OCI-LY1 (cell line): ENCODE measurements around the gene P2RY13.

Source experiments
- H2AFZ ChIP-seq: fragments of 200-600 bp; sonication (generic), shearing (Covaris generic); 2 replicates; pipeline ENCODE4 v1.6.0; 2014; ENCODE audit warnings: antibody characterized with exemption, mild to moderate bottlenecking, low read length
- H3F3A ChIP-seq: fragments of 200-600 bp; sonication (generic), shearing (Covaris generic); 2 replicates; pipeline ENCODE4 v1.6.0; 2014; ENCODE audit warnings: mild to moderate bottlenecking, antibody characterized with exemption, low read length, moderate library complexity; ENCODE audit not compliant: insufficient read depth
- H3K27ac ChIP-seq: fragments of 200-600 bp; sonication (generic); 2 replicates; pipeline ENCODE4 v1.5.1; 2014; ENCODE audit warnings: low read length, mixed run types, mild to moderate bottlenecking, low read depth; ENCODE audit not compliant: poor library complexity, severe bottlenecking
- H3K27me3 ChIP-seq: fragments of 200-600 bp; sonication (generic); 2 replicates; pipeline ENCODE4 v1.6.0; 2014; ENCODE audit warnings: antibody characterized with exemption, mild to moderate bottlenecking, low read length, moderate library complexity; ENCODE audit not compliant: insufficient read depth
- H3K36me3 ChIP-seq: fragments of 200-600 bp; sonication (generic); 2 replicates; pipeline ENCODE4 v1.6.1; 2014; ENCODE audit warnings: mild to moderate bottlenecking, antibody characterized with exemption, low read length, moderate library complexity, mixed read lengths; ENCODE audit not compliant: insufficient read depth
- H3K4me1 ChIP-seq: fragments of 200-600 bp; sonication (generic); 2 replicates; pipeline ENCODE4 v1.5.1; 2014; ENCODE audit warnings: mild to moderate bottlenecking, low read length, moderate library complexity; ENCODE audit not compliant: insufficient read depth, severe bottlenecking
- H3K4me2 ChIP-seq: fragments of 200-600 bp; sonication (generic), shearing (Covaris generic); 2 replicates; pipeline ENCODE4 v1.6.1; 2014; ENCODE audit warnings: low read length
- H3K4me3 ChIP-seq: fragments of 200-600 bp; sonication (generic); 2 replicates; pipeline ENCODE4 v1.5.1; 2014; ENCODE audit warnings: low read length, low read depth, mild to moderate bottlenecking, mixed read lengths; ENCODE audit not compliant: poor library complexity, severe bottlenecking
- H3K79me2 ChIP-seq: fragments of 200-600 bp; shearing (Covaris generic); 2 replicates; pipeline ENCODE4 v1.6.1; 2016; ENCODE audit warnings: mixed run types, low read length, mixed read lengths; ENCODE audit not compliant: insufficient read depth
- H3K9ac ChIP-seq: fragments of 200-600 bp; sonication (generic), shearing (Covaris generic); 2 replicates; pipeline ENCODE4 v1.6.1; 2014; ENCODE audit warnings: mild to moderate bottlenecking, low read length, mixed read lengths
- H3K9me2 ChIP-seq: fragments of 200-600 bp; sonication (generic), shearing (Covaris generic); 2 replicates; pipeline ENCODE4 v1.6.1; 2014; ENCODE audit warnings: low read depth, mild to moderate bottlenecking, low read length, mixed read lengths
- H3K9me3 ChIP-seq: fragments of 200-600 bp; shearing (Covaris generic); 2 replicates; pipeline ENCODE4 v1.6.1; 2014; ENCODE audit warnings: low read length, mixed read lengths
- H4K20me1 ChIP-seq: fragments of 200-600 bp; sonication (generic), shearing (Covaris generic); 2 replicates; pipeline ENCODE4 v1.6.0; 2016; ENCODE audit warnings: mild to moderate bottlenecking, low read length; ENCODE audit not compliant: insufficient read depth
- EZH2 ChIP-seq: fragments of 200-600 bp; sonication (generic), shearing (Covaris generic); IDR thresholded peaks from 2 replicates; pipeline ENCODE4 v1.8.0; 2017; ENCODE audit warnings: borderline replicate concordance, mixed run types, mild to moderate bottlenecking, antibody characterized with exemption, low read length, moderate library complexity, mixed read lengths
- TF ChIP-seq, protein P1 (sequence below): fragments of 200-600 bp; sonication (generic), shearing (Covaris generic); IDR thresholded peaks from 2 replicates; pipeline ENCODE4 v1.5.1; 2017; ENCODE audit warnings: mild to moderate bottlenecking, antibody characterized with exemption, low read length, moderate library complexity, mixed read lengths

Gene P2RY13

GRCh38 chr3:151318313-151318712, 11.0 kb downstream of the P2RY13 start:
- Histone ChIP-seq H3K36me3 (no peaks in the 10 kb centered on the region), H3K9me2 (no peaks in the 10 kb centered on the region), H3K9me3 (no peaks in the 10 kb centered on the region), H3K4me1 (no peaks in the 10 kb centered on the region), H3K27ac (no peak overlapping the region), H2AFZ (no peak overlapping the region), H3K79me2 (no peaks in the 10 kb centered on the region), H3K4me2 (no peak overlapping the region), H3K4me3 (no peak overlapping the region), H3K9ac (no peak overlapping the region), H3K27me3 (no peaks in the 10 kb centered on the region), H4K20me1 (no peaks in the 10 kb centered on the region), H3F3A (no peaks in the 10 kb centered on the region)
- TF ChIP-seq EZH2: no peak
- TF ChIP-seq, protein P1, sequence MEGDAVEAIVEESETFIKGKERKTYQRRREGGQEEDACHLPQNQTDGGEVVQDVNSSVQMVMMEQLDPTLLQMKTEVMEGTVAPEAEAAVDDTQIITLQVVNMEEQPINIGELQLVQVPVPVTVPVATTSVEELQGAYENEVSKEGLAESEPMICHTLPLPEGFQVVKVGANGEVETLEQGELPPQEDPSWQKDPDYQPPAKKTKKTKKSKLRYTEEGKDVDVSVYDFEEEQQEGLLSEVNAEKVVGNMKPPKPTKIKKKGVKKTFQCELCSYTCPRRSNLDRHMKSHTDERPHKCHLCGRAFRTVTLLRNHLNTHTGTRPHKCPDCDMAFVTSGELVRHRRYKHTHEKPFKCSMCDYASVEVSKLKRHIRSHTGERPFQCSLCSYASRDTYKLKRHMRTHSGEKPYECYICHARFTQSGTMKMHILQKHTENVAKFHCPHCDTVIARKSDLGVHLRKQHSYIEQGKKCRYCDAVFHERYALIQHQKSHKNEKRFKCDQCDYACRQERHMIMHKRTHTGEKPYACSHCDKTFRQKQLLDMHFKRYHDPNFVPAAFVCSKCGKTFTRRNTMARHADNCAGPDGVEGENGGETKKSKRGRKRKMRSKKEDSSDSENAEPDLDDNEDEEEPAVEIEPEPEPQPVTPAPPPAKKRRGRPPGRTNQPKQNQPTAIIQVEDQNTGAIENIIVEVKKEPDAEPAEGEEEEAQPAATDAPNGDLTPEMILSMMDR: no peak

DNA sequence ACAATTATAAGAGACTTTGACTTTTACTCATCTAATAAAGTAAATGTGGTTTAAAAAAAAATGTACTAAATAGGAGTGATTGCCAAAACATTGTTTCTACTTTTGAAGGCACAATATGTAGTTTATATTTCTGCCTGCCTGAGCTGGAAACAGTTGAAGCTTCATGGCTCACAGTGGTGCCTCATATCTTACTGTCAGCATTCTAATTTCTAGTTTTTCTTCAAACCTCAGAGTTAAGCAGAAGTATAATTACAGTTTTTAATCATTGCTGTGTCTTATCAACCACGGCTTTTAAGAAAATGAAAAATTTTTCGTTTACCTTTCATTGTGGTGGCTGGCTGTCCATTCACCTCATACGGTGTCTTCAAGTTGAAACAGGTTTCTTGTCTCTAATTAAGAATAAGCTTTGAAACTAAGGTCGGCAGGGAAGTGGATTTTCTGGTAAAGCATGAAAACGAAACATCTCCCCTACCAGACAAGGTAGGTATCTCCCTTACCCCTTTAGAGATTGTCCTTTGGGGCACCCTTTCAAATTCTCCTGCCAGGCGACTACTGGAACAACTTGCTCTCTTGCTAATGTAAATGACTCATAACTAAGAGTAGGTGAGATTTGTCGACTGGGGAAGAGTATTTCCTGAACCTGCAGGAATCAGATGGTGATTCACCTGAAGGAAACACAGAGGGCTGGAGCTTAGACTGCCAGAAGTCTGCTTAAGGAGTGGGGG, 12.9 kb downstream of the P2RY13 start, which contains the start of gene GPR87:
Gene GPR87, minus strand, starts transcription at position 554 of the 725 bp plus-strand sequence. CDS start 16,720 bp downstream, outside the sequence.
- Histone ChIP-seq H2AFZ (no peak within 1 kb of the TSS), H3K27ac (no peak within 1 kb of the TSS), H3K4me2 (no peak within 1 kb of the TSS), H3K9me2 (no peaks in the 10 kb centered on the region), H3K27me3 (no peaks in the 10 kb centered on the region), H4K20me1 (no peaks in the 10 kb centered on the region), H3K79me2 (no peaks in the 10 kb centered on the region), H3K9ac (no peak within 1 kb of the TSS), H3F3A (no peaks in the 10 kb centered on the region), H3K9me3 (no peaks in the 10 kb centered on the region), H3K4me1 (no peaks in the 10 kb centered on the region), H3K4me3 (no peak within 1 kb of the TSS), H3K36me3 (no peaks in the 10 kb centered on the region)
- no peak for TF ChIP-seq EZH2
- TF ChIP-seq, protein P1: no peak

GRCh38 chr3:151315846-151316245, 13.5 kb downstream of the P2RY13 start:
- Histone ChIP-seq H4K20me1 (no peaks in the 10 kb centered on the region), H3K27ac (no peak overlapping the region), H3K27me3 (no peaks in the 10 kb centered on the region), H3K4me2 (no peak overlapping the region), H2AFZ (no peak overlapping the region), H3K9me2 (no peaks in the 10 kb centered on the region), H3K4me3 (no peak overlapping the region), H3K4me1 (no peaks in the 10 kb centered on the region), H3K79me2 (no peaks in the 10 kb centered on the region), H3F3A (no peaks in the 10 kb centered on the region), H3K9ac (no peak overlapping the region), H3K9me3 (no peaks in the 10 kb centered on the region), H3K36me3 (no peaks in the 10 kb centered on the region)
- no peak for TF ChIP-seq EZH2
- TF ChIP-seq, protein P1: no peak
